HG03097 (cell line): ENCODE data around the gene EDARADD.
"Not testable (repeated sequence)": the region's sequence is repeated elsewhere in the genome, so short reads cannot be mapped to it uniquely, and the experiment has no call there.

ENCODE experiments used
- ATAC-seq: cut with Tn5 transposase; IDR thresholded peaks from one replicate; pipeline ENCODE4 v1.9.1; 2021; ENCODE audit not compliant: unreplicated experiment, low FRiP score

The EDARADD gene

GRCh38 chr1:236393681-236394481 is at the start of gene EDARADD:
Gene EDARADD (plus strand): TSS chr1:236394286. CDS start chr1:236394445, 159 bp downstream.
- ATAC-seq = no peak

GRCh38 chr1:236345728-236346127 is 48.4 kb upstream of the EDARADD start:
- no peak for ATAC-seq

DNA sequence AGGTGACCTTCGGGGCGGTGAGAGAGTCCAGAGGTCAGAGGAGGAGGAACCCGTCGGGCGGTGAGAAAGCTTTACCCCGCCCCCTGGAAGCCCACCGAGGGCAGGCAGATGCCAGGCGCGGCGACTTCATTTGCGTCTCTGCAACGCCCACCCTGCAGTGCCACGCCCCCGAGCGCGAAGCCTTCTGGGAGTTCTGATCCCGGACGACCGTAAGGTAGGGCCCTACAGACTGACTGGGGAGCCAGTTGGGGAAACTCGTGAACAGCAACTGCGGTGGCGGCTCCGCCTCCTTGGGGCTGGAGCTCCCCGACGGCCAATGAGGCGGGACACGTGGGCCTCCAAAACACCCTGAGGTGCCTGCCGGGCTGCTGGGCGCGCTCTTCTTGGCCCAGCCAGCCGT is 46.0 kb upstream of the EDARADD start:
- ATAC-seq = no peak

GRCh38 chr1:236350308-236350707 is 43.8 kb upstream of the EDARADD start:
- no peak for ATAC-seq

- no peak for ATAC-seq
Observed at GRCh38 chr1:236351875-236352573, 42.1 kb upstream of the EDARADD start.

DNA sequence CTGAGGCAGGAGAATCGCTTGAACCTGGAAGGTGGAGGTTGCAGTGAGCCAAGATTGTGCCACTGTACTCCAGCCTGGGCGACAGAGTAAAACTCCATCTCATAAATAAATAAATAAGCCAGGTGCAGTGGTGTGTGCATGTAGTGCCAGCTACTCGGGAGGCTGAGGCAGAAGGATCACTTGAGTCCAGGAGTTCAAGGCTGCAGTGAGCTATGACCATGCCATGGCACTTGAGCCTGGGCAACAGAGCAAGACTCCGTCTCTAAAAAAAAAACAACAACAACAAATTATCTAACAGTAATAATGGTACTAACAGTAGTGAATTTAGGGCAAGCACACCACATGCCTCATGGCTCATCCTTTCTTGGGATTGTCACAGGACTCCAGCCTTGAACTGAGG is 41.3 kb upstream of the EDARADD start:
- not testable (repeated sequence) for ATAC-seq

- ATAC-seq = no peak
Observed at GRCh38 chr1:236353813-236354212, 40.3 kb upstream of the EDARADD start.

GRCh38 chr1:236354330-236355147 is 39.5 kb upstream of the EDARADD start:
- no peak for ATAC-seq

DNA sequence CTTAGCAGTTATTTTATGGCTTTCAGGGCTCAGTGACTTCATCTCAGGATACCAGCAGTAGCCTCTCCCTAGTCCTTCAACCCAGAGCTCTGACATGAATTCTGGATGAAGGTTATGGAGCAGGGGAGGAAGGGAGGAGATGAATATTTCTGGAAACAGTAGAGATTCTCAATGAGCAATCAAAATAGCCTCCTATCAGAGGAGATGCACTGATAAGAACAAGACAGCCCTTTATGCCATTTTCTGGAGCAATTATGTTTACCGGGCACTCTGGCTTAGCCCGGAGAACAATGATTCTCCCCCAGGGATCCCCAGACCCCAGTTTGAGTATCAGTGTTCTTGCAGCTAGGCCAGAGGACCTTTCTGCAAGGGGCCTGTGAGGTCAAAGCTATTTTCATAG is 37.9 kb upstream of the EDARADD start:
- ATAC-seq = no peak

- ATAC-seq = no peak
Observed at GRCh38 chr1:236361909-236362590, 32.0 kb upstream of the EDARADD start.

GRCh38 chr1:236363237-236363636 is 30.8 kb upstream of the EDARADD start:
- ATAC-seq = no peak

- no peak for ATAC-seq
Observed at GRCh38 chr1:236365999-236366570, 28.0 kb upstream of the EDARADD start.

DNA sequence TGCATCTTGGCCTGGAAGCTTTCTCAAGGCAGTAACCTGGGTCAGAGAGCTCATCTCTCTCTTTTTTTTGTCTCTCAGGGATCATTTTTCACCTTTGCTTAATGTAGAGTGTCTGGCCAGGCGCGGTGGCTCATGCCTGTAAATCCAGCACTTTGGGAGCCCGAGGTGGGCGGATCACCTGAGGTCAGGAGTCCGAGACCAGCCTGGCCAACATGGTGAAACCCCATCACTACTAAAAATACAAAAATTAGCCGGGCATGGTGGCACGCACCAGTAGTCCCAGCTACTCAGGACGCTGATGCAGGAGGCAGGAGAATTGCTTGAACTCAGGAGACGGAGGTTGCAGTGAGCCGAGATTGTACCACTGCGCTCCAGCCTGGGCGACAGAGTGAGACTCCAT is 27.4 kb upstream of the EDARADD start:
- not testable (repeated sequence) for ATAC-seq

DNA sequence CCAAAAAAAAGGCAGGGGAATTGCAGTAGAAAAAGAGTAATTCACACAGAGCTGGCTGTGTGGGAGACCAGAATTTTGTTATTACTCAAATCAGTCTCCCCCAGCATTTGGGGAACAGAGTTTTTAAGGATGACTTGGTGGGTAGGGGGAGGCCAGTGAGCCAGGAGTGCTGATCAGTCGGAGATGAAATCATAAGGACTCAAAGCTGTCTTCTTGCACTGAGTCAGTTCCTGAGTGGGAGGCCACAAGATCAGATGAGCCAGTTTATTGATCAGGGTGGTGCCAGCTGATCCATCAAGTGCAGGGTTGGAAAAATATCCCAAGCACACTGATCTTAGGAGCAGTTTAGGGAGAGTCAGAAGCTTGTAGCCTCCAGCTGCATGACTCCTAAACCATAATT is 23.7 kb upstream of the EDARADD start:
- ATAC-seq = no peak

- no peak for ATAC-seq
Observed at GRCh38 chr1:236371083-236371482, 23.0 kb upstream of the EDARADD start.

DNA sequence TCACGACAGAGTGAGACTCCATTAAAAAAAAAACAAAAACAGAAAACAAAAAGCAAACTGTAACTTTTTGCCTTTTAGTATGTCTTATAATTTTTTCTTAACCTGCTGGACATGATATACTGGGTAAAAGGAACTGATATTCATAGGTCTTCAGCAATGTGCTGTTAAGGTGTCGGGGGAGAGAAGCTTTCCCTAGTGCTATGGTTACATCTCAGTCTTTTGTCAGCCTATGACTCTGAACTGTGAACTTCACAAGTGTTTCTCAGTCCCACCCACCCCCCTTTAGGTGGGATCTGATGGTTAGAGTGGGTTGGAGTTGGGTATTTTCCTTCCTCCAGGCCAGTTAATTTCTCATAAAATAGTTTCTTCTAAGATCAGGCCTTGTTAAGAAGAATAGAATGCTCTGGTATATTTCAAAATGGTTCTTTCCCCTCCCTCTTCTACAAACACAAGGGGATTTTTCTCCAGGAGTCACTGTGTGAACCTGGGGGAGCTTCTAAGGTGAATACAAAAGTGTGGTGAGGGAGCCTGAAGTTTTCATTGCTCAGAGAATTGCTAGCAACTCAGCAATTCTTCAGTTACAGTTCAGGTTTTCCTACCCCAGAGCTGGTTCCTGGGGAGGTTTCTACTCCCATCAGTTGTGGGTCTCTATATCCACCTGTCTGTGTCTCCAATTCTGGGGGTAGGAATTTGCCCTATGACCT is 16.1 kb upstream of the EDARADD start:
- no peak for ATAC-seq

DNA sequence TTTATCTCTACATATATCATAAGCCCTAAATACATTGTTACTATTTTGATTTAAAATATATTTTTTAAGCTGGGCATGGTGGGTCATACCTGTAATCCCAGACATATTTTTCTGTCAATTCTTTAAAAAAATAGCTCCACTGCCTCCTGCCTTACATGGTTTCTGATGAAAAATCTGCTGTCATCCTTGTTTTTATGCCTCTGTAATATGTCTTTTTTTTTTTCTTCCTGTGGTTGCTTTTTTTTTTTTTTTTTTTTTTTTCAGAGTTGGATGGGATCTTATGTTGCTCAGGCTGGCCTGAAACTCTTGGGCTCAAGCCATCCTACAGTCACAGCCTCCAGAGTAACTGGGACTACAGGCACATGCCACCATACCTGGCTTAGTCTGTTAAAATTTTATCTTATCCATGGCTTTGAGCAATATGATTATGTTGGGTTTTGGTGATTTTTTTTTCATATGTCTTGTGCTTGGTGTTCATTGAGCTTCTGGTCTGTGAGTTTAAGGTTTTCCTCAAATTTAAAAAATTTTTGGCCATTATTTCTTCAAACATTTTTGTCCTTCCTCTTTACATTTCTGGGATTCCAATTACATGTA is 12.4 kb upstream of the EDARADD start:
- ATAC-seq = no peak

DNA sequence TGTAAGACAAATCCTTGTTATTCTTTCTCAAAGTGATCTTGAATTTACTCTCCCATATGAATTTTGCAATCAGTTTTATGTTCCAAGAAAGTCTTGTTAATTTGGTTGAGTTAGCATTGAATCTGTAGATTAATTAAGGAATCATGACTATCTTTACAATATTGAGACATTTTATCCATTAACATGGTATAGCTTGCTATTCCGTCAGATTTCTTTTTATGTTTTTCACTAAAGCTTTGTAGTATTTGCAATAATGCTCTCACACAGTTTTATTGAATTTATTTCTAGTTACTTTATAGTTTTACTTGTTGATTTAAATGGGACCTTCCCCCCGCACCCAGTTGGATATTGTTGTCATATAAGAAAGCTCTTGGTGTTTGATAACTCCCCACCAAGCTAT is 5.8 kb upstream of the EDARADD start:
- no peak for ATAC-seq

DNA sequence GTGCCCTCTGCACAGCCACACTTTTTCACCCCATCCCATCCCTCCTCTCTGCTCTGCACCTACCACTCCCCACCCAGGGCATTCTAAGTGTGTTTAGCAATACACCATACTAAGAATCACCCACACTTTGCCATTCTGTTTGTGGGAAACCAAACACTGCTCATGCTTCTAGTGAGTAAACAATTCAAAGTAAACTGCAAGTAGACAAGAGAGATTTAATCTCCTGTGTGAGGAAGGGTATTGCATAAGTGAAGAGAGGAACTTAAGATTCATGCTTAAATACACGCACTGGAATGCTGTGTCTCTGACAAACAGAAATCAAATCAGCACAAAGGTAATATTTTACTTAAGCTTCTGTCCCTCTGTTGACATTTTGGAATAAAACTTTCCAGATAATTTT is 4.8 kb upstream of the EDARADD start:
- no peak for ATAC-seq
